Mesenchymal stem cell (in vitro differentiated cells and primary cell): ENCODE measurements around the gene HLA-DMA.

Experiments
- DNase-seq: peaks from one replicate; pipeline ENCODE4 v3.0.0-alpha.2; 2013
- H2AFZ ChIP-seq: one replicate; pipeline ENCODE4 v1.6.1; 2013; ENCODE audit warnings: low read depth, mild to moderate bottlenecking, control low read depth, inconsistent platforms, low read length, moderate library complexity
- H2AK5ac ChIP-seq: 2 replicates; pipeline ENCODE4 v1.6.1; 2013; ENCODE audit warnings: low read length, moderate library complexity, mild to moderate bottlenecking, inconsistent platforms; ENCODE audit not compliant: severe bottlenecking
- H2BK120ac ChIP-seq: one replicate; pipeline ENCODE4 v1.6.1; 2013; ENCODE audit warnings: low read depth, mild to moderate bottlenecking, inconsistent platforms, low read length, moderate library complexity
- H2BK12ac ChIP-seq, 2 experiments: one replicate each; pipeline ENCODE4 v1.6.1; 2013; ENCODE audit warnings: inconsistent platforms in 2 of 2, low read length in 2 of 2, mild to moderate bottlenecking in 2 of 2, moderate library complexity in 2 of 2, control low read depth in 1 of 2
- H2BK15ac ChIP-seq: one replicate; pipeline ENCODE4 v1.6.1; 2013; ENCODE audit warnings: mild to moderate bottlenecking, low read depth, inconsistent platforms; ENCODE audit not compliant: poor library complexity, severe bottlenecking
- H2BK5ac ChIP-seq: 2 replicates; pipeline ENCODE4 v1.6.1; 2013; ENCODE audit warnings: low read depth, mild to moderate bottlenecking, low read length, control low read depth, inconsistent platforms; ENCODE audit not compliant: poor library complexity, severe bottlenecking
- H3K14ac ChIP-seq, 2 experiments: one replicate each; pipeline ENCODE4 v1.6.1; 2013; ENCODE audit warnings: inconsistent platforms in 2 of 2, low read length in 2 of 2, control low read depth in 1 of 2, mild to moderate bottlenecking in 1 of 2, moderate library complexity in 1 of 2
- H3K18ac ChIP-seq, 2 experiments: one replicate each; pipeline ENCODE4 v1.6.1; 2013; ENCODE audit warnings: inconsistent platforms in 2 of 2, low read length in 2 of 2, control low read depth in 1 of 2, low read depth in 1 of 2, mild to moderate bottlenecking in 1 of 2
- H3K23ac ChIP-seq, 2 experiments: one replicate each; pipeline ENCODE4 v1.6.1; 2013; ENCODE audit warnings: inconsistent platforms in 2 of 2, low read length in 2 of 2, mild to moderate bottlenecking in 2 of 2, moderate library complexity in 2 of 2, control low read depth in 1 of 2
- H3K27ac ChIP-seq: 2 replicates; pipeline ENCODE4 v1.5.1; 2013; ENCODE audit warnings: mild to moderate bottlenecking, moderate library complexity, low read length, control low read depth, inconsistent platforms; ENCODE audit not compliant: poor library complexity, severe bottlenecking
- H3K27me3 ChIP-seq, 2 experiments: 2 replicates each; pipeline versions ENCODE4 v1.6.1 to v1.7.0; 2013; ENCODE audit warnings: low read length in 2 of 2, mild to moderate bottlenecking in 2 of 2, moderate library complexity in 2 of 2, control low read depth in 1 of 2, inconsistent platforms in 1 of 2; ENCODE audit not compliant: control insufficient read depth in 1 of 2, insufficient read depth in 1 of 2
- H3K36me3 ChIP-seq, 2 experiments: 2 replicates each; pipeline versions ENCODE4 v1.6.1 to v1.7.0; 2013; ENCODE audit warnings: low read length in 2 of 2, control low read depth in 1 of 2, inconsistent platforms in 1 of 2, low read depth in 1 of 2, mild to moderate bottlenecking in 1 of 2; ENCODE audit not compliant: insufficient read depth in 2 of 2, control insufficient read depth in 1 of 2
- H3K4ac ChIP-seq, 2 experiments: one replicate each; pipeline ENCODE4 v1.6.1; 2013; ENCODE audit warnings: inconsistent platforms in 2 of 2, low read length in 2 of 2, mild to moderate bottlenecking in 2 of 2, moderate library complexity in 2 of 2, control low read depth in 1 of 2, low read depth in 1 of 2
- H3K4me1 ChIP-seq: 2 replicates; pipeline ENCODE4 v1.6.1; 2013; ENCODE audit warnings: low read depth, low read length, control low read depth; ENCODE audit not compliant: control insufficient read depth, insufficient read depth
- H3K4me2 ChIP-seq: 2 replicates; pipeline ENCODE4 v1.6.1; 2013; ENCODE audit warnings: low read length, mild to moderate bottlenecking, inconsistent platforms; ENCODE audit not compliant: poor library complexity, severe bottlenecking
- H3K4me3 ChIP-seq, 2 experiments: 2 replicates each; pipeline versions ENCODE4 v1.5.1 to v1.7.0; 2013; ENCODE audit warnings: low read length in 2 of 2, mild to moderate bottlenecking in 2 of 2, control low read depth in 1 of 2, low read depth in 1 of 2; ENCODE audit not compliant: insufficient read depth in 1 of 2
- H3K79me1 ChIP-seq: replicated peaks from 2 replicates; pipeline ENCODE4 v1.6.1; 2013; ENCODE audit warnings: mild to moderate bottlenecking, control low read depth, low read length, inconsistent platforms; ENCODE audit not compliant: poor library complexity, severe bottlenecking
- H3K9ac ChIP-seq: 2 replicates; pipeline ENCODE4 v1.7.0; 2013; ENCODE audit warnings: mild to moderate bottlenecking, low read length, moderate library complexity
- H3K9me3 ChIP-seq: 2 replicates; pipeline ENCODE4 v1.7.0; 2013; ENCODE audit warnings: mild to moderate bottlenecking, low read length; ENCODE audit not compliant: control insufficient read depth
- H4K8ac ChIP-seq: one replicate; pipeline ENCODE4 v1.6.1; 2013; ENCODE audit warnings: inconsistent platforms, mild to moderate bottlenecking, low read length, moderate library complexity
- H4K91ac ChIP-seq: one replicate; pipeline ENCODE4 v1.6.1; 2013; ENCODE audit warnings: mild to moderate bottlenecking, low read length, inconsistent platforms
- WGBS: methylation state at CpG from one replicate; pipeline ENCODE4 v1.1.7; 2013; ENCODE audit warnings: mixed read lengths; 5-methylcytosine and 5-hydroxymethylcytosine counted together

Gene HLA-DMA

DNA sequence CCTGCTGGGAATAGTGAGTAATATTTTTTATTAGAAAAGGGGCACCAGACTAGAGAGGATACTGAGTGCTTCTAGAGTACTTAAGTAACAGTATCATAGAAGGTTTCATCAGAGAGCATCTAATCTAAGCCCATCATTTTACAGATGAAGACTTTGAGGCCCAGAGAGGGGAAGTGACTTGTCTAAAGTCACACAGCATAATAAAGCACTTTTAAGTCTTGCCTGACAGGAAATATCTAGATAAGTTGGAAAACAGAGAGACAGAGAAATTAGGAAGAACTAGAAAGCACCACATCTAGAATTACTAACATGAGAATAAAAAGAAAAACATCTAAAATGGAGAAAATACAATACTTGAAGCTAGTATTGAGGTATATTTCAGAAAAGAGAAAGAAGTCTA, 6.0 kb downstream of the HLA-DMA start:
- Histone ChIP-seq H3K14ac (no peak overlapping the region), H3K9me3 (no peaks in the 10 kb centered on the region), H3K27me3 (no peaks in the 10 kb centered on the region), H3K79me1 (peaks cover under 1% of the 10 kb centered on the region), H3K23ac (no peak overlapping the region), H3K27ac (no peak overlapping the region), H3K18ac (no peak overlapping the region), H2AK5ac (no peak overlapping the region), H3K4me1 (no peaks in the 10 kb centered on the region), H2AFZ (no peak overlapping the region), H2BK12ac (no peak overlapping the region), H4K8ac (no peak overlapping the region), H4K91ac (no peak overlapping the region), H3K36me3 (no peaks in the 10 kb centered on the region), H3K4ac (no peak overlapping the region), H2BK15ac (no peak overlapping the region), H2BK5ac (no peak overlapping the region), H3K4me2 (no peak overlapping the region), H3K9ac (no peak overlapping the region), H2BK120ac (no peak overlapping the region), H3K4me3 (no peak overlapping the region)
- DNase-seq, result no peak

DNA sequence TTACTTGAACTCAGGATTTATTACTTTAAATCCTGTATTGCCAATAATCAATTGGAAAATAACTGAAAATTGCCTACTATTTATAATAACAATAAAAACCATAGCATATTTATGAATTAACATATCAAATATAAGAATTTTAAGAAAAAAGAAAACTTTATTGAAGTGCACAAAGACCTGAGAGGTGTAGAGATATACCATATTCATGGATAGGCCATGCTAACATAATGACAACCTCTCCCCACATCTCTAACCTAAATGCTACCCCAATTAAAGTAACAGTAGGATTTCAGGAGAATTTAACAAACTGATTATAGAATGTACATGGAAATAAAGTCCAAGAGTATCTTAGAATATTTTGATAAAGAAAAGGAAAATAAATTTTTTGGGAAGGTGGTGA, 6.9 kb downstream of the HLA-DMA start:
- no peak overlapping the region for H2BK12ac ChIP-seq
- no peak overlapping the region for H3K18ac ChIP-seq
- no peak overlapping the region for H2BK5ac ChIP-seq
- no peaks in the 10 kb centered on the region for H3K79me1 ChIP-seq
- no peak overlapping the region for H3K4ac ChIP-seq
- H2BK15ac ChIP-seq, result no peak overlapping the region
- no peak overlapping the region for H2AK5ac ChIP-seq
- H3K4me3 ChIP-seq, result no peak overlapping the region
- no peaks in the 10 kb centered on the region for H3K9me3 ChIP-seq
- no peak overlapping the region for H3K23ac ChIP-seq
- no peaks in the 10 kb centered on the region for H3K36me3 ChIP-seq
- H4K91ac ChIP-seq, result no peak overlapping the region
- DNase-seq, result no peak
- no peaks in the 10 kb centered on the region for H3K27me3 ChIP-seq
- no peak overlapping the region for H2AFZ ChIP-seq
- H4K8ac ChIP-seq, result no peak overlapping the region
- peaks cover 3% of the 10 kb centered on the region for H3K4me1 ChIP-seq
- no peak overlapping the region for H2BK120ac ChIP-seq
- H3K27ac ChIP-seq, result no peak overlapping the region
- no peak overlapping the region for H3K9ac ChIP-seq
- H3K4me2 ChIP-seq, result no peak overlapping the region
- no peak overlapping the region for H3K14ac ChIP-seq

DNA sequence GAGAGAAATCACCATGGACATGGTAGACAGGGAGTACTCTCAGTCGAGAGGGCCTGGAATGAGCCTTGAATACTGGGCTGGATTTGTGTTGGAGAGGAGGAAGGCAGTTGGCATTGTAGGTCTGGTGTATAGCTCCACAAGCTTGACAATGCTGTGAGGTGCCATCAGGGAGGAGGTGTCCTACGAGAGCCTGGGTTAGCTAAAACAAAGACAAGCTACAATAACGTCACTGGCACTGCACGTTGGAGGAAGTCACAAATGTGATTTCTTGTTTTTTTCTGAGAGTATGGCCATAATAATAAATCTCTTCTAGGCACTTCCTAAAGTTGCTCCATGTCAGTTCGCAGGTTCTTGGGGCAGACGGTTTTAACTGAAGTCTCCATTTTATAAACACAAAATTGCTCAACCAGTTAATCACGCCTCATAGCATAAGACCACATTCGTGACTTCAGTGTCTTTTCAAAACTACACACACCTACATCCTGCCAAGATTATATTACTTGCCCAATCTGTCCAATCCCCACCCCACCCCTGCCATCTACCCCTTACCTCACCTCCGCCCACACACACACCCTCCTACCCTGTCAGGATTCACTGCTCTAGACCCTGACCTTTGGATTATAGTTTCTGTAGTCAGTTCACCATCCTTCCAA, 7.7 kb downstream of the HLA-DMA start:
- H3K14ac ChIP-seq, result no peak overlapping the region

DNA sequence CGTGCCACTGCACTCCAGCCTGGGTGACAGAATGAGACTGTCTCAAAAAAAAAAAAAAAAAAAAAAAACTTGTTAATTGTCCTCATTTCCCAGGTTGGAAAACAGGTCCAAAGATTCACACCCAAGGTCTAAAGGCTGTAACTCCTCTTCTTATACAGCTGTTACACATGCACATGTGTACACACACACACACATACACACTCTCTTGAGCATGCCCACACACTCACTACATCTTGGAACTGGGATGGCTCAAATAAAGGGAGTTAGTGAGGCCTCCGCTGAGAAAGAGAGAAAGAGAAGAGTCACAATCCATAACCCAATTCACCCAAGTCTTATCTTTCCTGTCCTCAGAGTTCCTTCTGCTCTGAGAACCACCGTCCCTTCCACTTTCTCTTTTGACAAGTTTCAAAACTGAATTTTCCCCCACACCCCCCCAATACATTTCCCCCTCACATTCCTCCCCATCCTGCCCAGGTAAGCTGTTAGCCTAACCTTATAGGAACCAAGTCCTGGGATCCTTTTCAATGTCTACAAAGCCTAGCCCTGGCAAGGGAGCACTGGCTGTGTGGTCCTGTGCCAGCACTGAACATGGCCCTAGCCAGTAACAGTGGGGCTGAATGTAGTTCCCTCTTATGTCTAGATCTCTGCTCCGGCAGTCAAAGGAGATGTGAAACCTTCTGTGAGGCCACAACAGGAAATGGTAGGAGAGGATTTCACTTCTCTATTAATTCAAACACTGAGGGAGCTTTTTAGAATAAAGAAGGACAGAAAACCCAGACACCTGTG, 8.8 kb downstream of the HLA-DMA start:
- WGBS, result 94% methylated on average over 2 of the region's 4 CpGs
- Histone ChIP-seq H3K27ac (no peak overlapping the region), H3K27me3 (no peaks in the 10 kb centered on the region), H3K23ac (no peak overlapping the region), H2BK5ac (no peak overlapping the region), H2AFZ (no peak overlapping the region), H3K4me3 (no peak overlapping the region), H3K14ac (no peak overlapping the region), H3K79me1 (no peaks in the 10 kb centered on the region), H2BK12ac (no peak overlapping the region), H3K9me3 (no peaks in the 10 kb centered on the region), H3K4me1 (peaks cover 6% of the 10 kb centered on the region), H2AK5ac (no peak overlapping the region), H3K4me2 (no peak overlapping the region), H4K8ac (no peak overlapping the region), H3K4ac (no peak overlapping the region), H2BK120ac (no peak overlapping the region), H2BK15ac (no peak overlapping the region), H4K91ac (no peak overlapping the region), H3K9ac (no peak overlapping the region), H3K36me3 (no peaks in the 10 kb centered on the region), H3K18ac (no peak overlapping the region)
- no peak for DNase-seq

More for the DNA sequence above, 7.7 kb downstream of the HLA-DMA start:
- Histone ChIP-seq H3K4me1 (peaks cover 6% of the 10 kb centered on the region), H3K4me3 (no peak overlapping the region), H3K36me3 (no peaks in the 10 kb centered on the region), H4K91ac (no peak overlapping the region), H3K23ac (no peak overlapping the region), H3K27me3 (no peaks in the 10 kb centered on the region), H3K27ac (no peak overlapping the region), H3K4me2 (no peak overlapping the region), H3K9ac (no peak overlapping the region), H3K9me3 (no peaks in the 10 kb centered on the region), H4K8ac (no peak overlapping the region), H2AFZ (no peak overlapping the region), H3K18ac (no peak overlapping the region), H2BK15ac (no peak overlapping the region), H3K79me1 (no peaks in the 10 kb centered on the region), H2AK5ac (no peak overlapping the region), H2BK5ac (no peak overlapping the region), H3K4ac (no peak overlapping the region), H2BK120ac (no peak overlapping the region), H2BK12ac (no peak overlapping the region)
- peak; percentile 71 for DNase-seq
- WGBS, result 74% methylated on average over 9 of the region's 9 CpGs
